NCI-H2227 (cell line): ENCODE results near the gene RRP9.

Experiments used
- DNase-seq: peaks from one replicate; lab custom pipeline; 2025; ENCODE audit not compliant: unreplicated experiment; lab: John Stamatoyannopoulos, UW

Gene RRP9

DNA sequence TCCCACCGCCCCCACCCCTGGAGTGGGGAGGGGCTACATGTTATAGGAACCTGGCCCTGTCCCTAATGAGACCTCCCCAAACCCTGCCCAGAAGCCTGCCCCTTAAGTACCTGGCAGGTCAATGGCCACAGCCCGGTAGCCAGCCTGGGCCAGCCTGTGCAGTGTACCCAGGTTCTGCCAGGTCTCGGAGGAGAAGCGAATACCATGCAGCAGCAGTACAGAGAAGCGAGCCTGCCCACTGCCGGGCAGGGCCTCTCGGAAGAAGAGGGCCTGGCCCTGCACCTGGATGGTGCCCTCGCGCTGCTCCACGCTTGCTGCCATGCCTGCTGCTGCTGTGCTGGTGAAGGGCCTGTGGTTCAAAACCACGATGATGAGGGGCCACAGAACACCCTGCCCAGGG, 29.6 kb upstream of the RRP9 start:
- no peak for DNase-seq

DNA sequence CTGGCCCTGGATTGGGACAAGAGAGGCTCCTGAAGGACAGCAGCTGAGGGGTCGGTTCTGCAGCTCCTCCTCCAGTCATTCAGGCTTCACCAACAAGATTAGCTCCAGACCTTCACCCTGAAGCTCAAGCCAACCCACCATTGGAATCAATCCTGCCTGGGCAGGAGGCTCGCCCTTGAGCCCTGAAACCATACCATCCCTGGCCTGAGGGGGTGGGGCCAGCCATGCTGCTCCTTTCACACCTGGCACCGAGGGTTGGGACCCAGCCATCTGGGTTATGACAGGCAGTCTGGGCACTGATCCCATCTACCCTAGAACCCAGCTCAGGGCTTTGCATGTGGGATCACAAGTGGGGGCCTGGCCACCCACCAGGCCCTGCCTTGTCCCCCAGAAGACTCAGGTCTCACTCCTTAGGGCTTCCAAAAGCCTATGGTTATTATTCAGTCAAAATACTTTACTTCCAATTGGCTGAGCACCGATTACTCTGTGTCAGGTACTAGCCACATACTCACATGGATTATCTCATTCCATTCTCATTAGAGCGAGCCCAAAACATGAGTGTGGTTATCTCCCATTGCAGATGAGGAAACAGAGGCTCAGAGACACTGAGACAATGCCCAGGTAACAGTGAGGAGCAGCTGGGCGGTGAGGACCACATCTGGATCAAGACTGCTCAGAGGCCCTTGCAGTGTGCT, 29.0 kb upstream of the RRP9 start:
- no peak for DNase-seq

DNA sequence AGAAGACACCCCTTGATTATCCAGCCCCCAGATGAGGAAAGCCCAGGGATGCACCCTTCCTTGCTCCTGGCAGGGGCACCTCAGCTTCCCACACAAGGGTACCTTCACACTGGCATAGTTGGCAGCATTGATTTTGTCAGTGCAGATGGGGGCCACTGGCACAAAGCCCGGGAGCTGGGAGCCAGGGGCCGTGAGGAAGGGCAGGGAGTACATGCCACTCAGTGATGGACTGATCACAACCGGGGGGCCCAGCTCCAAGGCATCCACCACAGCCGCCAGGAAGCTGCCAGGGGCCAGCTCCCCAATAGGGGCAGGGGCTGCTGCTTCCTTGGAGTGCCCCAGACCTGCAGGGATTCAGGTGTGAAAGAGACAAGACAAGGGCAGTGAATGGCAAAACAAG, 28.1 kb upstream of the RRP9 start:
- no peak for DNase-seq

DNA sequence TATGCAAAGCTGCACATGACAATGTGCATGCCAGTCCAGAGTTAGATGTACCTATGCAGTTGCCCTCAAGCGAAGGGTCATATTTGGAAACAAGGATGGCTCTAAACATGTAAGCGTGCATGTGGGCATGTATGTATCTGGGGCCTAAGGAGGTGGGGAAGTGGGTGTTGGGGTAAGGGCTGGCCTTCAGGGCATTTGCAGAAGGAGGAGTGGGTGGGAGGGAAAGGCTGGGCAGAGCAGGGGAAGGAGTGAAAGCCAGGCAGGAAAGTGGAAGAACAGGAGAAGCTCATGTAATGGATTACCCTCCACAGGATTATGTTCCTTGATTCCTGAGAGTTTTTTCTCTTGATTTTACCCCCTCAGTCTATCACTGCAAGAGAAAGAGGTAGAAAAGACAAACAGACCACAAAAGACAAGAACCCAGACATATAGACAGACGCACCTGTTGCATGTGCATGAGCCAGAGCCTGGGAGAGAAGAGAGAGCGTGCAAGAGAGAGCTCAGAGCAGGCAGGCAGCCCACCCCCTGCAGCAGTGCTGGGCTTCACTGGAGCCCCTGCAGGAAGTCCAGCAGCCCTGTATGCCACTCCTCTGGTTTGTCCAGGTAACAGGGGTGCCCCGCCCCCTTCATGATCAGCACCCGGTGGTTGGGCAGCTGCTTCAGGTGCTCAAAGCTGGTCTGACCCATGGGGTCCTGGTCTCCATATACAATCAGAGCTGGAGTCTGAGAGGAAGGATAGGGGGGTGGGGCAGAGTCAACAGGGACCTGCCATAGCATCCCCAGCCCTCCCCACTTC, 27.4 kb upstream of the RRP9 start:
- DNase-seq: no peak

DNA sequence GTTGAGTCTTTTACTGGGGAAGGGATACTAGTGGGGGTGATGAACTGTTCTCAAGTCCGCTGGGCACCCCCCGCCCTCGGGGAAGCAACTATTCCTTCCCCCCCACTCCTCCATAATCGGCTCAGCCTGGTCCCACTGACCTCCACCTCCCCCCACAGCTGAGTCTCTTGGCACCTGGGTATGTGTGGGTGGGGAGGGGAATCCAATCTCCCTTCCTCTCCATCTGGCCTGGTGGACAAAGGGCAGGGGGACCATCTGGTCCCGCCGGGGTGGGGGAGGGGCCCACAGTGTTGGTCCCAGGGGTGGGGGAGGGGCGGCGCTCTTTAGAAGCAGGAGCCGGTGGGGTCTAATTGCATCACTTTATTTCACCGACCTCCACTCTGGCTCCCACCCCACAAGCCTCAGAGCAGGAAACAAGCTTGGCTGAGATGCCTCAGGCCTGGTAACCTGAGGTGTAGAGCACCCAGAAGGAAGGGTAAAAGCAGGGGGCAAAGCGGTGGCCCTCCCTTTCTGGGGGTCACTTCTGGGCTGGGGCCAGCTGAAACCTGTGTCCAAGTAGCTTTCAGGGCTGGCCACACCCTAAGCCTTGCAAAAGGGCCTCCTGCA, 26.6 kb upstream of the RRP9 start:
- peak; percentile 72 for DNase-seq

DNA sequence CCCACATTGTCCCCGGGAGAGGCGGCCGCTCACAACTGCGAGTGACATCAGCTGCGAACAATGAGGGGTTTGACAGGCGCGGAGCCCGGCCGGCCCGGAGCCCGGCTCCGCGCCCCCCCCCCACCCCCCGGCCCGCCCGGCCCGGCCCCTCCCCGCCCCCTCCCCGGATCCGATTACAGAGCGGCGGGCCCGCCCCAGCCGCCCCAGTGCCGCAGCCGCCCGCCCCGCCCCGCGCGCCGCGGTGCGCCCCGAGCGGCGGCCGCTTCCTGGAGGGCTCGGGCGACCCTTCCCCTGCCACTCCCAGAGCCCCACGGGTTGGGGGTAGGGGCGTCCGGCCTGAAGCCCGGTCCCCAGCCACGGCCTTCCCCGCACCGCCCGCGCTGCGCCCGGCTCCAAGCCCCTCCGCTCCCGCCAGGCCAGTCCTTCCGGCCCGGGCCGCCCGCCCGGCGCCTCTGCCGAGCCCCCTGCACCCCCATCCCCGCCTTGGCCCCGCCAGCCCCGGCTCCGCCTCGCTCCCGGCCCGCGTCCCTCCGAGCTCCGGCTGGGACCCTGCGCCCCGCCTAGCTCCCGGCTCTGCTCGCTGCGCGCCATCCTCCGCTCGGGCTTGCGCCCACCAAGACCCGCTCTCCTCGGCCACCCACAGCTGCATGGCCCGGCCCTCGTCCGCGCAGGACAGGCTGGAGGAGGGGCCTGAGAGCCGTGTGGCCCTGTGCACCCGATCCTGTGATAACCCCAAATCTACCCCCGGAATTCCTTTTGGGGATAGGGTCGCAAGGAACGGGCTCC, 25.9 kb upstream of the RRP9 start, which contains the start of gene PCBP4:
Gene PCBP4, minus strand, starts transcription at position 71 of the 786 bp plus-strand sequence. CDS start 6,214 bp downstream, outside the sequence.
- peak; percentile 62 for DNase-seq

DNA sequence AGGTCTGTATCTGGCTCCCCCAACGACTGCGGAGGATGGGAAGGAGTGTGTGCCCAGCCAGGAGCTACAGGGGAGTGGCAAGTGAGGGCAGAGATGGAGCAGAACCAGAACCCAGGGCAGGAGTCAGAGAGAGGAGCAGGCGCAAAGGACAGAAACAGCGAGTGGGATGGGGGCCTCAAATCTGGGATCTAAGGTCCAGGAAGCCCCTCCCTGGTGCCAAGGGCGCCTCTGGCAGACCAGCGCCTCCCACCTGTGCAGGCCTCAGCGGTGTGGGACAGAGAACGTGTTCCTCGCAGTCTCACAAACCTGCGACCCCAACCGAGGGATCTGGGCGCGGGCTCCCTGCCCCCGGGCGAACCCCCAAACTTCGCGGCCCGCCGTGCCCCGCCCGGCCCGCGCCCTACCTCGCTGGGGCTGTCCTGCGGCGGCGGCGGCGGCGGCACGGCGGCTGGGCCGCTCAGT, 25.2 kb upstream of the RRP9 start:
- no peak for DNase-seq

DNA sequence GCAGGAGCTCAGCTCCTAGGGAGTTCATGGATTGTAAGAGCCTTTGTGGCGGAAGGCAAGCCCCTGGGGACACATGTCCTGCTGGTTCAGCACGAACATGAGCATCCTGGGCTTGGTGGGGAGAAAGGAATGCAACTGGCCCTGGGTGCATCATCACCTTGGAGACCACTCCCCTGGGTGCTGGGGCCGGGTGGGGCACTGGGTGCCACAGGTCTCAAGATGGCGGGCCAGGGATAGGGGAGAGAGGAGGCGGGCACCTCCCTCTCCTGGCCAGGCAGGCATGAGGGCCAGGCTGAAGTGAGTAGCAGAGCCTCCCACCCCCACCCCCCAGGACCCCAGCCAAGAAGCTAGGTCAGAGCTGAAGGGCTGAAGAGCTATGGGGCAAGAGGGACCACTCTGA, 24.8 kb upstream of the RRP9 start:
- no peak for DNase-seq

DNA sequence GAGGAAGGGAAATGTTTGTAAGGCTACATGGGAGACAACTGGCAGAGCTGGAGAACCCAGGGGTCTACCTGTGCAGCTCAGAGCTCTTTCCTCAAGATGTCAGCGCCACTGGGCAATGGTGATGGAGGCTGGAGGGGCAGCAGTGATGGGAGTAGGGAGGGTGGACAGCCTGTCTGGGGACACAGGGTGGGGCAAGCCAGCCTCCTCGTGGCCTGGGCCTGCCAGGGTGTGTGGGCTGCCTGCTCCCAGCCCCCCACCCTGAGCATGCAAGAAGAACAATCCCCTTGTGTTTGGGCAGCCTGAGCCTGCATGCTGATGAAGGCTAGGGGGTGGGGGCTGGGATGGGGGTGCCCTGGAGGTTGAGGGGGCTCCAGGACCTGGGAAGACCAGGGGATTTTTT, 24.3 kb upstream of the RRP9 start:
- DNase-seq: no peak

DNA sequence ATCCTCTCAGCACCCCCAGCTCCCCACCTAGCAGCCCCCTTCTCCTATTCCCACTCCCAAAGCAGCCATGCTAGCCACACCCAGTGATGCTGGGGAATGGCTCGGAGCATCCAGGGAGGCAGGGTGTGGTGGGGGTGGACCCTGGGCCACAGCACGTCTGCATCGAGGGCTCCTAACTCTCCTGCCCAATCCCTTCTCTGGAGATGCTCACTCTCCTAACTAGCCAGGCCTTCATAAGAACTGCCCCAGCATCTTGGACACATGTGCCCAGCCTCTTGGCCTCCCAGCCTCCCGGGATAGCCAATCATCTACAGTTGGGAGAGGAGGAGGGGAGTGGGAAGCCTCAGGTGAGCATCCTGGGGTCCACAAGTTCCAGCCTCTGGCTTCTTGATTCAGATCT, 22.8 kb upstream of the RRP9 start:
- no peak for DNase-seq

DNA sequence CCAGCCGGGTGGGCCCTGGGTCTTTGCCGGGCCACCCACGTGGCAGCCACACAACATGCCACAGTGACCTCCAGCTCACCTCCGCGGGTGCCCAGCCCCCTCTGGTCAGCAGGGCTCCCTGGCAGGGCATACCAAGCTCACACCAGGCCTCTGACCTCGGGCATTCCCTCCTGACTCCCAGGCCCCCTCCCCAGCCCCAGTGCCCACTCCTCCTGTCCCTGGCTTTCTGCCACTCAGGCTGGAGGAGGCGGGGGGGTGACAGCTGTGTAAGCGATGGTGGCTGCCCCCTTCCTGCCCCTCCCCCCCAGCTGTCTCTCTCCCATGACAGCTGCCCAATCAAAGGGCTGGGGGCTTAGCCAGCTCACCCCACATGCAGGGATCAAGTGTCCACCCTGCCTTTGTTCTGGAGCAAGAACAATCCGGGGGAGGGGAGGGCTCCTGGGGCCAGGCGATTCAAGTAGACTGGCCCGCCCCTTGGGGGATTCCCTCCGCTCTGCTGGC, 22.3 kb upstream of the RRP9 start:
- DNase-seq: peak; percentile 16

DNA sequence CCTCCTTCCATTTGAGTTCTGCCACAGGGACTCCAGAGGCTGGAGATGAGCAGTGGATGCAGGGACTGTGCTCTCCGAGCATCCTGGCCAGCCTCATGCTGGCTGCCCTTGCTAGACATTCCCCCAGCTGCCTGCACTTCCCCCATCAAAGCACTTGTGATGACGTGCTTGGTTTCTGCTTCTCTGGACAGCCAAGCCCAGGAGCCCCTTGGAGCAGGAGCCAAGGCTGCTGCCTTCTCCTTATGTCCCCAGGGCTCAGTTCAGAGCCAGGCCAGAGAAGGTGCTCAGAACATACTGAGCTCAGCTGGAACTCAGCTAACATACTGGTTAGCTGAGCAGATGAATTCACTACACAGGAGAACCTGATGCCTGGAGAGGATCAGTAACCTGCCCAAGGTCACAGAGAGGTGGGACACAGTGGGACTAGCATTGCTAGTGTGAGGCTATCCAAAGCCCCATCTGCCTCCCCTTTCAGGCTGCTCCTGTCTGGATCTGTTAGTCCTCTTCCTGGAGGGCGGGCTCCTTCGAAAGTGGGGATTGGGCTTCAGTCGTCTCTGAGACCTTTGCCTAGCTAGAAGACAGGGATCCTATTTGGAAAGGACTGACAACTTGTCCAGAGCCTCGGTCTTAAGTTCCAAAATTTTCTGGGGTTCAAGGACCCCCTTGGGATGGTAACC, 21.3 kb upstream of the RRP9 start:
- no peak for DNase-seq

DNA sequence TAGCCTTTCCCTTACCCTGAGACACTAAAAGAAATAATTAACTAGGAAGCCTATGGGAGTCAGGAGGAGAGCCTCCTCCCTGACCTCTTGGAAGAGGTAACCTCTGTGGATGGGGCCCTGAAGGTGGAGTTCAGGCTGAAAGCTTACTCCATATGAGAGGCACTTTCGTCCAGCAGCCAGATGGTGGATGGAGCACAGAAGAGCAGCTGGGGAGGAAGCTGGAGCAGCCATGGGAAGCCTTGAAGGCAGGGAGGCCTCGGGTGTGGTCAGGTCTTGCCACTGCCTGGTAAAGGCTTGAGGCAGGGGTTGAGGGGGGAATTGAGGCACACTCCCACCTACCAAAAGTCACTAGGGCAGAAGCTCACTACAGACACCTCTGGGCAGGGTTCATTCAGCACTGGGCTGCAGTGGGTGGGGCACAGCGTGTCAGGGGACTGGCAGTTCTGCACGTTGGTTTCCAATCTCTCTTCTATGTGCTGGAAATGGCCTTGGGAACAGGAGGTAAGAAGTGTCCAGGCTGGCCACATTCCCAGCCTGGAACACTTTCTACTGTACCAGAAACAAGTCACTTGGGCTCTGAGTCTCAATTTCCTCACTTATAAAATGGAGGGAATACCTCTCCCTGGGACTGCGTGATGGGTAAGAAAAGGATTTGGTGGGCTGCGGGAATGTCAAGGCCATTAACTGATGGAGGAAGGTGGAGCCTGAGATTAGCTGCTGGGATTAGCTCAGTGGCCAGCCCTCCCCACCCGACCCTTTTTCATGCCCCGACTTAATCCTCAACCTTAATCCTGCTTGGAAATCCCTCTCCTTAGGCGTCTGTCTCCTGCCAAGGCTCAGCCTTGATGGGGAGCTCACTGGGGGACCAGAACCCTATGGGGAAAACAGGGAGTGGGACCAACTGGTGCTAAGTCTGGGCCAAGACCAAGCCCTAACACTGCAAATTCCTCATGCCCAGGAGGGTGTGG, 20.2 kb upstream of the RRP9 start:
- no peak for DNase-seq

DNA sequence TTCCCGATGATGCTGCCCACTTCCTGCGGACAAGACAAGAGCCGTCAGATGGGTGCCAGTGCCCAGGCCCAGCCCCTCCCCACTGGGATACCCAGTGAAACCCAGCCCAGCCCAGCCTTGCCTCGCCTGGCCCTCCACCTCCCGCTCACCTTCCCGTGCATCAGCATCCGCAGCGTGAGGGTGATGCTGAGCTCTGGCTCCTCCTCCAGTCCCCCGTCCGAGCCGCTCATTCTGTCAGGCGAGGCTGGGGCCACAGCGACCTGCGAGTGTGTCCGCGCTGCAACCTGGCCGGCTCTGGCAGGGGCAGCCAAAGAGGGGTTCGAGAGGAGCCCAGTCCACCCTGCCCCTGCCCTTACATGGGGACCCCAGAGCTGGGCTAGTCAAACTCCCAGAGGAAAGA, 19.3 kb upstream of the RRP9 start:
- DNase-seq: no peak

DNA sequence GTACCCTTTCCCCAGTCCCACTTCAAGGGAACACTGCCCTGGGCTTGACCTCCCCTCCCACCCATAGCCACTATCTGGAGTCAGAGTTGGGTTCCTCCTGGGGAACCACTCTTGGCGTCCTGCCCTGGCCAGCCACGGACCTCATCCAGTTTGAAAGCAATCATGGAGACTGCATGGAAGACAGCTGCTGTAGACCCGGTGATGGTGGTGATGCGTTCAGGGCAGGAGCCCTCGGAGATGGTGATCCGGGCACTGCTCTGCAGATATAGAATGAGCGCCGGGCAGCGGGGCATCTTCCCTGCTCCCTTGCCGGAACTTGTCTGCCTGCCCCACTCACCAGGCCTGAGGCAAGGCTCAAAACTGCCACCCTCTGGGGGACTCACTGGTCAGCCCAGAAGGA, 18.7 kb upstream of the RRP9 start:
- DNase-seq: no peak

DNA sequence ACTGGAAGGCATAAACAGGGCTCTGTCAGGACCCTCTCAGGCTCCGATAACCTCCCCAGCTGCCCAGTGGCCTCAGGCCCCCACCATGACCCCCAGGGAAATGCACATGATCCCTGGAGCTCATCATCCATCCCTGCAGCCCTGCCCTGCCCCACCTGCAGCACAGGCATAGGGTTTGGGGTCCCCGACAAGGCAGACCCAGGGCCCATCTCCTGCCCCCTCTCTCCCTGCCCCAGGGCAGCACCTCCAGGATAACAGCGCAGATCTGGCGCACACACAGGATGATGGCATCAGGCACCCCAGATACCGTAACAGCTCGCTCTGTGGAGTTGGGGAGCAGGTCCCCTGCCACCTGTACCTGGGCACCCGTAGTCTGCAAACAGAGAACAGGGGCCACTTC, 17.9 kb upstream of the RRP9 start:
- DNase-seq: no peak

DNA sequence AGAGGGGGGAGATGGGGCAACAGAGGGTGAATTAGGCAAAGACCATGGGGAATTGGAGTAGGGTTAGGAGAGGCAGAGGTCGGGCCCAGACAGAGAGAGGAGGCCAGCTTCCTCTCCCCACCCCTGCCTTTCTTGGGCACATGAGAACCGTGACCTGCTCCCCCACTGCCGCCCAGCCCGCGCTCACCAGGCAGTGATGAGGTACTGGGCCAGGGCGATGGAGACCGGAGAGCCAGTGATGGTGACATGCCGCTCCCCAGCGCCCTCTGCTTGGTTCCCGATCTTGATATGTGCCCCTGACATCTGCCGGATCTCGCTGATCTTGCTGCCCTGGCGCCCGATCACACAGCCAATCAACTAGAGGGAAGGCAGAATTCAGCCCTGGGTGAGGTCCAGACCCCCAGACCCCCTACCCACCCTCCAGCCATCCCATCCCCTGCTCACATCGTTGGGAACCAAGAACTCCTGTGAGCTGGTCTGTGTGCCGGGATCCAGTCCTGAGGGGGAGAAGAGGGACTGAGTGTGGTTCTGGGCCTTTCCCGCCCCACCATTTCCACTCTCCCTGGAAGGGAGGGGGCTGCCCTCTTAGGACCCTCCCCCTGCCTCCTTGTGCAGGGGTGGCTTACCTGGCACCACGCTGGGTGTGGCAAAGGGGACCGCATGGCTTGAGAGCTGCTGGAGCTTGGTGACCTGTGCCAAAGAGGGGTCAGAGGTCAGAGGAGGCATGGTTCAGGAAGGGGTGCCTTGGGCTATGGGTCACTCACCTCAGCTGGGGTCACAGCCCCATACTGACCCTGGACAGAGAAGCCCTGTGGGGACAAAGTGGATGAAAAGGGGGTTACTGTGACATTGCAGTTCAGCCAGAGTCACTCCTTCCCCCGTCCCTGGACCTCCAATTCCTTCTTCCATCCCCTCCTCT, 17.2 kb upstream of the RRP9 start:
- DNase-seq: no peak

DNA sequence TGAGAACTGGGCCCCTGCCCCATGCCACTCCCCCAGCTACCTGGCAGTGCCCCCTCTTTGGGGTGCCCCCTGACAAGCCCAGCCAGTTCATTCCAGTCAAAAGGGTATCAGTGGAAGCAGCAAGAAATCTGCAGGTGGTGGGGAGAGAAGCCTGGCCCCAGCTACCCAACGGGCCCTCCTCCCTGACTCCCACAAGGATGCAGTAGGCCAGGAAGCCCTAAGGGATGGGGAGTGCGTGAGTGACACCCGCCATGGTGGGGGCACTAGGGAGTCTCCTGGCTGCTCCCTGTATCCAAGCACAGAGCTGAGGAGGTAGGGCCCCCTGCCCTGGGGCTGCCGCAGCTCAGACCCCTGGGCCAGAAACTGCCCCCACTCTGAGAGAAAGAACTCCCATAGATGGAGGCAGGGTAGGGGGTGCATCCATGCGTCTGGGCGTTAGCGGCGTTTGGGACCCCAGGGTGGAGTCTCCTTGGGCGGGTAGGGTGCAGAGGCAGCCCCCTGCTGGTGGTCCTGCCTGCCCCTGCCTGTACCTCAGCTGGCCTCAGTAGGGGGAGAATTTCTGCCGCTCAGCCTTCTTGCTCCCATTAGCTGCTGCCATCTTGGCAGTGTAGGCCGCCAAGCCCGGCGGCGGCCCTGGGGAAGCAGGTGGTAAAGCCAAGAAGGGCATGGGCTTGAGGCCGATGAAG, 16.0 kb upstream of the RRP9 start:
- no peak for DNase-seq
